IMR-90 (cell line): ENCODE results near the gene ABT1. TPM values are rescaled to one million over a fixed set of nuclear protein-coding genes. Genes with fewer than 3 reads are reported as not detected.

Experiments used
- ATAC-seq: fragments of 200-7000 bp; cut with Tn5 transposase; 2 replicates; pipeline ENCODE4 v1.9.1; 2020; ENCODE audit warnings: low read depth, mild to moderate bottlenecking, moderate library complexity
- BruUV-seq: library from RNA; stranded (reverse); fragments of 400-500 nt; replicated peaks from 2 replicates; lab custom pipeline; 2021; lab: Mats Ljungman, UMichigan
- CTCF ChIA-PET: fragments of 300-600 bp; formaldehyde crosslinking; extraction: SDS; loops from one replicate; lab custom pipeline; 2021; ENCODE audit warnings: antibody characterized with exemption; lab: Yijun Ruan, JAX
- POLR2A ChIA-PET: fragments of 300-600 bp; sonication (Branson Sonifier 250); formaldehyde crosslinking; loops from one replicate; lab custom pipeline; 2022; ENCODE audit warnings: antibody characterized with exemption; ENCODE audit not compliant: unreplicated experiment; lab: Charles Lee
- DNase-seq: peaks from one replicate; pipeline ENCODE4 v3.0.0; 2013
- H2AFZ ChIP-seq: replicated peaks from 2 replicates; pipeline ENCODE3; 2013; ENCODE audit warnings: low read length, mild to moderate bottlenecking; ENCODE audit not compliant: poor library complexity
- H2AK5ac ChIP-seq: 2 replicates; pipeline ENCODE4 v1.6.1; 2013; ENCODE audit warnings: low read depth, low read length, inconsistent platforms
- H2AK9ac ChIP-seq: replicated peaks from 2 replicates; pipeline ENCODE3; 2013; ENCODE audit warnings: mild to moderate bottlenecking, low read depth, low read length, moderate library complexity; ENCODE audit not compliant: poor library complexity
- H2BK120ac ChIP-seq: 2 replicates; pipeline ENCODE4 v1.6.1; 2013; ENCODE audit warnings: low read depth, low read length, inconsistent platforms
- H2BK15ac ChIP-seq: 3 replicates; pipeline ENCODE4 v1.6.1; 2013; ENCODE audit warnings: low read depth, low read length, inconsistent platforms
- H2BK20ac ChIP-seq: 2 replicates; pipeline ENCODE4 v1.6.1; 2013; ENCODE audit warnings: low read depth, mild to moderate bottlenecking, inconsistent platforms, low read length, moderate library complexity
- H2BK5ac ChIP-seq: 2 replicates; pipeline ENCODE4 v1.6.1; 2013; ENCODE audit warnings: mild to moderate bottlenecking, low read depth, low read length, inconsistent platforms; ENCODE audit not compliant: poor library complexity, severe bottlenecking
- H3K14ac ChIP-seq: replicated peaks from 2 replicates; pipeline ENCODE4 v1.6.1; 2013; ENCODE audit warnings: low read depth, low read length, inconsistent platforms
- H3K18ac ChIP-seq: 2 replicates; pipeline ENCODE4 v1.6.1; 2013; ENCODE audit warnings: low read depth, low read length, control low read depth
- H3K23ac ChIP-seq: 2 replicates; pipeline ENCODE4 v1.6.1; 2013; ENCODE audit warnings: low read depth, low read length, inconsistent platforms
- H3K27ac ChIP-seq: 2 replicates; pipeline ENCODE4 v1.5.1; 2013; ENCODE audit warnings: mild to moderate bottlenecking, control low read depth, low read length; ENCODE audit not compliant: insufficient read depth
- H3K27me3 ChIP-seq: 2 replicates; pipeline ENCODE4 v1.6.1; 2013; ENCODE audit warnings: low read length; ENCODE audit not compliant: control insufficient read depth, insufficient read depth
- H3K36me3 ChIP-seq: 2 replicates; pipeline ENCODE4 v1.6.1; 2013; ENCODE audit warnings: low read length, mixed read lengths; ENCODE audit not compliant: control insufficient read depth, insufficient read depth
- H3K4ac ChIP-seq: 2 replicates; pipeline ENCODE4 v1.6.1; 2013; ENCODE audit warnings: low read depth, low read length, inconsistent platforms
- H3K4me1 ChIP-seq: 2 replicates; pipeline ENCODE4 v1.6.1; 2013; ENCODE audit warnings: low read length, mixed read lengths; ENCODE audit not compliant: control insufficient read depth, insufficient read depth
- H3K4me2 ChIP-seq: 2 replicates; pipeline ENCODE4 v1.6.1; 2013; ENCODE audit warnings: low read depth, mild to moderate bottlenecking, control low read depth, low read length, moderate library complexity
- H3K4me3 ChIP-seq: 2 replicates; pipeline ENCODE4 v1.5.1; 2013; ENCODE audit warnings: low read depth, mild to moderate bottlenecking, control low read depth, low read length, moderate library complexity; ENCODE audit not compliant: insufficient read depth
- H3K56ac ChIP-seq: 2 replicates; pipeline ENCODE4 v1.6.1; 2013; ENCODE audit warnings: low read length, inconsistent platforms; ENCODE audit not compliant: insufficient read depth; ENCODE audit errors: extremely low read depth
- H3K79me1 ChIP-seq, 2 experiments: 2 replicates each; pipeline ENCODE4 v1.6.1; 2013; ENCODE audit warnings: low read length in 2 of 2, inconsistent platforms in 1 of 2, low read depth in 1 of 2
- H3K9ac ChIP-seq: 2 replicates; pipeline ENCODE4 v1.6.1; 2013; ENCODE audit warnings: low read depth, low read length, control low read depth
- H3K9me1 ChIP-seq: 2 replicates; pipeline ENCODE4 v1.6.1; 2013; ENCODE audit warnings: low read length, inconsistent platforms; ENCODE audit not compliant: insufficient read depth
- H3K9me3 ChIP-seq: 2 replicates; pipeline ENCODE4 v1.6.1; 2013; ENCODE audit warnings: low read length; ENCODE audit not compliant: control insufficient read depth, insufficient read depth
- H4K20me1 ChIP-seq: 2 replicates; pipeline ENCODE4 v1.6.1; 2013; ENCODE audit warnings: low read length, inconsistent platforms; ENCODE audit not compliant: insufficient read depth
- H4K5ac ChIP-seq: 2 replicates; pipeline ENCODE4 v1.6.1; 2013; ENCODE audit warnings: mild to moderate bottlenecking, low read depth, low read length, control low read depth
- H4K8ac ChIP-seq, 2 experiments: 2 replicates each; pipeline ENCODE4 v1.6.1; 2013; ENCODE audit warnings: low read depth in 2 of 2, low read length in 2 of 2, control low read depth in 1 of 2, inconsistent platforms in 1 of 2
- H4K91ac ChIP-seq: 2 replicates; pipeline ENCODE4 v1.6.1; 2013; ENCODE audit warnings: low read depth, low read length, inconsistent platforms; ENCODE audit not compliant: insufficient read depth
- CEBPB ChIP-seq: IDR thresholded peaks from 2 replicates; pipeline ENCODE4 v1.6.1; 2012; ENCODE audit warnings: low read depth, low read length, improper control_type of control experiment
- CHD1 ChIP-seq: IDR thresholded peaks from 2 replicates; pipeline ENCODE4 v1.6.1; 2012; ENCODE audit warnings: low read depth, low read length, improper control_type of control experiment
- MAFK ChIP-seq: IDR thresholded peaks from 2 replicates; pipeline ENCODE4 v1.6.1; 2012; ENCODE audit warnings: low read depth, low read length, improper control_type of control experiment
- MAZ ChIP-seq: IDR thresholded peaks from 2 replicates; pipeline ENCODE4 v1.6.1; 2012; ENCODE audit warnings: low read depth, mild to moderate bottlenecking, low read length, improper control_type of control experiment, moderate library complexity, borderline replicate concordance
- MXI1 ChIP-seq: IDR thresholded peaks from 2 replicates; pipeline ENCODE4 v1.6.1; 2012; ENCODE audit warnings: low read depth, mild to moderate bottlenecking, low read length, moderate library complexity, borderline replicate concordance
- RCOR1 ChIP-seq: IDR thresholded peaks from 2 replicates; pipeline ENCODE4 v1.6.1; 2012; ENCODE audit warnings: mild to moderate bottlenecking, low read length, improper control_type of control experiment; ENCODE audit not compliant: insufficient replicate concordance
- WGBS, 2 experiments: methylation state at CpG; one replicate each; pipeline versions ENCODE4 v1.1.5 to v1.1.7; 2013; ENCODE audit warnings: missing lambda C conversion rate in 2 of 2; ENCODE audit not compliant: insufficient read length in 1 of 2; ENCODE audit errors: extremely low coverage in 2 of 2; 5-methylcytosine and 5-hydroxymethylcytosine counted together
- dilution Hi-C: fragments of 300-500 bp; cut with HindIII; formaldehyde crosslinking; loops from one replicate; pipeline ENCODE4 v1.14.3; 2018; ENCODE audit warnings: low sequenced_read_pairs; ENCODE audit not compliant: unreplicated experiment
- in situ Hi-C: fragments of 300-500 bp; cut with MboI; formaldehyde crosslinking; loops from 3 replicates; pipeline ENCODE4 v1.14.3; 2019; ENCODE audit warnings: low sequenced_read_pairs, inconsistent platforms, mixed read lengths
- intact Hi-C: fragments of 100-400 bp; cut with micrococcal nuclease; formaldehyde crosslinking; loops from 2 replicates; pipeline ENCODE4 v1.10.0; 2022
- polyA plus RNA-seq, 3 experiments: library from polyadenylated mRNA; depleted of rRNA; stranded (reverse); fragments of >200 nt; gene quantifications; 2 replicates each; pipeline ENCODE4 v1.2.3, GENCODE V29; 2012; ENCODE audit warnings: low replicate concordance in 1 of 3
- total RNA-seq: library from RNA; depleted of rRNA; stranded (reverse); fragments of >200 nt; gene quantifications from 2 replicates; pipeline ENCODE4 v1.2.3, GENCODE V29; 2012
- TF ChIP-seq, protein P1 (sequence below): fragments of 150-350 bp; IDR thresholded peaks from 2 replicates; pipeline ENCODE4 v1.6.1; 2016; ENCODE audit warnings: low read depth, mild to moderate bottlenecking, low read length, moderate library complexity, borderline replicate concordance
- TF ChIP-seq, protein P2 (sequence below): conservative IDR thresholded peaks from 2 replicates; pipeline ENCODE4 v1.5.1; 2012; ENCODE audit warnings: mild to moderate bottlenecking, low read depth, low read length, improper control_type of control experiment

The ABT1 gene
- total and polyA plus RNA-seq, 2 of the 4 experiments (the other 2 are of a cell fraction), result 15.2 to 15.4 TPM

DNA sequence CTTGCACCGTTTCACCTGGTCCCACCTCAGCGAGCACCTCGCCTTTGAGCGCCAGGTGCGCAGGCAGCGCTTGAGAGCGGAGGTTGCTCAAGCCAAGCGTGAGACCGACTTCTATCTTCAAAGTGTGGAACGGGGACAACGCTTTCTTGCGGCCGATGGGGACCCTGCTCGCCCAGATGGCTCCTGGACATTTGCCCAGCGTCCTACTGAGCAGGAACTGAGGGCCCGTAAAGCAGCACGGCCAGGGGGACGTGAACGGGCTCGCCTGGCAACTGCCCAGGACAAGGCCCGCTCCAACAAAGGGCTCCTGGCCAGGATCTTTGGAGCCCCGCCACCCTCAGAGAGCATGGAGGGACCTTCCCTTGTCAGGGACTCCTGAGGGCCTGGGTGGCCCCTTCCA is 1.5 kb downstream of the ABT1 start:
- intact Hi-C loops, result no loop called here
- no peak overlapping the region for H2AK9ac ChIP-seq
- peaks cover 8 to 19% of the 10 kb centered on the region in 2 experiments; a peak in 3 of 4 replicates for H3K79me1 ChIP-seq
- no peak overlapping the region for H2BK15ac ChIP-seq
- no peak overlapping the region for H2AFZ ChIP-seq
- H4K8ac ChIP-seq, result no peak overlapping the region
- ATAC-seq (no peak), DNase-seq (no peak)
- peaks cover 3% of the 10 kb centered on the region; the same call in 1 of the 2 replicates for H3K4me1 ChIP-seq
- ChIA-PET POLR2A (no interaction called here), CTCF (no interaction called here)
- no peak overlapping the region for H4K91ac ChIP-seq
- H2BK5ac ChIP-seq, result no peak overlapping the region
- 97% methylated on average over 11 of the region's 22 CpGs; no CpG with 5 or more reads in 1 of the 2 experiments for WGBS, 2 experiments
- TF ChIP-seq MAFK, result no peak
- TF ChIP-seq, protein P1, sequence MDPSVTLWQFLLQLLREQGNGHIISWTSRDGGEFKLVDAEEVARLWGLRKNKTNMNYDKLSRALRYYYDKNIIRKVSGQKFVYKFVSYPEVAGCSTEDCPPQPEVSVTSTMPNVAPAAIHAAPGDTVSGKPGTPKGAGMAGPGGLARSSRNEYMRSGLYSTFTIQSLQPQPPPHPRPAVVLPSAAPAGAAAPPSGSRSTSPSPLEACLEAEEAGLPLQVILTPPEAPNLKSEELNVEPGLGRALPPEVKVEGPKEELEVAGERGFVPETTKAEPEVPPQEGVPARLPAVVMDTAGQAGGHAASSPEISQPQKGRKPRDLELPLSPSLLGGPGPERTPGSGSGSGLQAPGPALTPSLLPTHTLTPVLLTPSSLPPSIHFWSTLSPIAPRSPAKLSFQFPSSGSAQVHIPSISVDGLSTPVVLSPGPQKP, result no peak
- TF ChIP-seq MAZ, result no peak
- no peak for TF ChIP-seq MXI1
- TF ChIP-seq CEBPB, result no peak
- TF ChIP-seq, protein P2, sequence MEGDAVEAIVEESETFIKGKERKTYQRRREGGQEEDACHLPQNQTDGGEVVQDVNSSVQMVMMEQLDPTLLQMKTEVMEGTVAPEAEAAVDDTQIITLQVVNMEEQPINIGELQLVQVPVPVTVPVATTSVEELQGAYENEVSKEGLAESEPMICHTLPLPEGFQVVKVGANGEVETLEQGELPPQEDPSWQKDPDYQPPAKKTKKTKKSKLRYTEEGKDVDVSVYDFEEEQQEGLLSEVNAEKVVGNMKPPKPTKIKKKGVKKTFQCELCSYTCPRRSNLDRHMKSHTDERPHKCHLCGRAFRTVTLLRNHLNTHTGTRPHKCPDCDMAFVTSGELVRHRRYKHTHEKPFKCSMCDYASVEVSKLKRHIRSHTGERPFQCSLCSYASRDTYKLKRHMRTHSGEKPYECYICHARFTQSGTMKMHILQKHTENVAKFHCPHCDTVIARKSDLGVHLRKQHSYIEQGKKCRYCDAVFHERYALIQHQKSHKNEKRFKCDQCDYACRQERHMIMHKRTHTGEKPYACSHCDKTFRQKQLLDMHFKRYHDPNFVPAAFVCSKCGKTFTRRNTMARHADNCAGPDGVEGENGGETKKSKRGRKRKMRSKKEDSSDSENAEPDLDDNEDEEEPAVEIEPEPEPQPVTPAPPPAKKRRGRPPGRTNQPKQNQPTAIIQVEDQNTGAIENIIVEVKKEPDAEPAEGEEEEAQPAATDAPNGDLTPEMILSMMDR, result no peak
- no peak for TF ChIP-seq RCOR1
- TF ChIP-seq CHD1, result no peak
- no peaks in the 10 kb centered on the region; the same call in 1 of the 2 replicates for H3K9me1 ChIP-seq
- no peak overlapping the region for H4K5ac ChIP-seq
- no peak overlapping the region for H2BK20ac ChIP-seq
- no peaks in the 10 kb centered on the region for H3K27me3 ChIP-seq
- H3K9ac ChIP-seq, result no peak overlapping the region
- H3K36me3 ChIP-seq, result peaks cover 12% of the 10 kb centered on the region
- H3K27ac ChIP-seq, result no peak overlapping the region
- H3K14ac ChIP-seq, result no peak overlapping the region
- no TSS peak for BruUV-seq
- no peak overlapping the region for H3K4me3 ChIP-seq
- H3K23ac ChIP-seq, result no peak overlapping the region
- no peaks in the 10 kb centered on the region for H3K9me3 ChIP-seq
- no peak overlapping the region for H3K18ac ChIP-seq
- no peak overlapping the region for H2BK120ac ChIP-seq
- in situ Hi-C loops, result no loop called here
- no peak overlapping the region for H2AK5ac ChIP-seq
- H3K4me2 ChIP-seq, result no peak overlapping the region
- H3K56ac ChIP-seq, result no peak overlapping the region
- no peak overlapping the region for H3K4ac ChIP-seq
- no peaks in the 10 kb centered on the region for H4K20me1 ChIP-seq
- dilution Hi-C loops, result no loop called here
